GM12878 (cell line): ENCODE measurements around the gene R3HDM2. TPM values are rescaled to one million over a fixed set of nuclear protein-coding genes. Genes with fewer than 3 reads are reported as not detected.

Experiments used
- CHD2 ChIP-seq: IDR thresholded peaks from 2 replicates; pipeline ENCODE4 v1.6.1; 2011; ENCODE audit warnings: low read depth, low read length, improper control_type of control experiment, borderline replicate concordance
- DPF2 ChIP-seq: fragments of 450-650 bp; IDR thresholded peaks from 2 replicates; pipeline ENCODE4 v1.6.1; 2017; ENCODE audit warnings: mild to moderate bottlenecking
- E4F1 ChIP-seq: fragments of 450-650 bp; IDR thresholded peaks from 2 replicates; pipeline ENCODE4 v1.6.1; 2018; ENCODE audit warnings: borderline replicate concordance, mild to moderate bottlenecking; ENCODE audit not compliant: partially characterized antibody
- EGR1 ChIP-seq, 2 experiments: IDR thresholded peaks; 1 replicate in 1 of 2; 2 replicates in 1 of 2; pipeline ENCODE4 v1.6.1; 2011 to 2012; ENCODE audit warnings: low read depth in 2 of 2, low read length in 2 of 2, borderline replicate concordance in 1 of 2, mild to moderate bottlenecking in 1 of 2, moderate library complexity in 1 of 2
- ESRRA ChIP-seq: IDR thresholded peaks from 2 replicates; pipeline ENCODE4 v1.6.1; 2012; ENCODE audit warnings: mild to moderate bottlenecking, low read length, improper control_type of control experiment
- GATAD2B ChIP-seq: fragments of 450-650 bp; conservative IDR thresholded peaks from 2 replicates; pipeline ENCODE4 v1.6.1; 2017; ENCODE audit warnings: low read depth, mild to moderate bottlenecking, moderate library complexity
- HDGF ChIP-seq: fragments of 450-650 bp; IDR thresholded peaks from 2 replicates; pipeline ENCODE4 v1.6.1; 2016; ENCODE audit warnings: antibody characterized with exemption
- IKZF1 ChIP-seq: fragments of 450-650 bp; conservative IDR thresholded peaks from 2 replicates; pipeline ENCODE4 v1.6.1; 2017; ENCODE audit warnings: antibody characterized with exemption, mild to moderate bottlenecking
- MEF2B ChIP-seq: fragments of 450-650 bp; IDR thresholded peaks from 2 replicates; pipeline ENCODE4 v1.6.1; 2018; ENCODE audit warnings: mild to moderate bottlenecking, moderate library complexity; ENCODE audit not compliant: partially characterized antibody, poor library complexity, severe bottlenecking
- MXI1 ChIP-seq: fragments of 150-350 bp; IDR thresholded peaks from 2 replicates; pipeline ENCODE4 v1.6.1; 2011; ENCODE audit warnings: low read depth, mild to moderate bottlenecking, inconsistent platforms, low read length, improper control_type of control experiment
- NR2C1 ChIP-seq: fragments of 450-650 bp; IDR thresholded peaks from 2 replicates; pipeline ENCODE4 v1.6.1; 2017; ENCODE audit warnings: antibody characterized with exemption, mild to moderate bottlenecking, moderate library complexity
- PML ChIP-seq: IDR thresholded peaks from 2 replicates; pipeline ENCODE4 v1.6.1; 2012; ENCODE audit warnings: low read length, inconsistent platforms
- POU2F2 ChIP-seq: IDR thresholded peaks from 3 replicates; pipeline ENCODE4 v1.6.1; 2011; ENCODE audit warnings: low read depth, mild to moderate bottlenecking, low read length, borderline replicate concordance
- RUNX3 ChIP-seq: IDR thresholded peaks from 2 replicates; pipeline ENCODE4 v1.6.1; 2012; ENCODE audit warnings: low read length, inconsistent platforms
- SMAD5 ChIP-seq: IDR thresholded peaks from 2 replicates; pipeline ENCODE4 v1.6.1; 2016; ENCODE audit warnings: antibody characterized with exemption, low read depth
- SP1 ChIP-seq: IDR thresholded peaks from one replicate; pipeline ENCODE4 v1.6.1; 2011; ENCODE audit warnings: low read depth, low read length
- ZNF217 ChIP-seq: fragments of 450-650 bp; IDR thresholded peaks from 2 replicates; pipeline ENCODE4 v1.6.1; 2017; ENCODE audit warnings: antibody characterized with exemption, mild to moderate bottlenecking
- ZSCAN29 ChIP-seq: fragments of 450-650 bp; IDR thresholded peaks from 2 replicates; pipeline ENCODE4 v1.6.1; 2017; ENCODE audit warnings: mild to moderate bottlenecking, moderate library complexity
- polyA plus RNA-seq, 11 experiments: library from polyadenylated mRNA; depleted of rRNA in 4 of 11; unstranded in 6 of 11; stranded (reverse) in 5 of 11; fragments of >200 nt; fragmentation: Nextera tagmentation in 4 of 11; fragmentation: Illumina TruSeq in 1 of 11; extraction: Ambion mirVana in 4 of 11; extraction: Trizol in 1 of 11; gene quantifications; 1 replicate in 1 of 11; 2 replicates in 10 of 11; pipeline versions ENCODE4 v1.2.1 to v1.2.3, GENCODE V29; 2011 to 2016; ENCODE audit warnings: inconsistent platforms in 2 of 11, missing spikeins in 2 of 11, low read depth in 1 of 11
- total RNA-seq, 4 experiments: library from RNA; depleted of rRNA in 3 of 4; stranded (reverse); fragments of >200 nt in 3 of 4; fragmentation: Illumina TruSeq in 1 of 4; extraction: Trizol in 1 of 4; gene quantifications; 2 replicates each; pipeline versions ENCODE4 v1.2.1 to v1.2.3, GENCODE V29; 2013 to 2021
- TF ChIP-seq, protein P1 (sequence below): fragments of 450-650 bp; IDR thresholded peaks from 2 replicates; pipeline ENCODE4 v1.6.1; 2017; ENCODE audit warnings: mild to moderate bottlenecking
- TF ChIP-seq, protein P2 (sequence below): IDR thresholded peaks from 2 replicates; pipeline ENCODE4 v1.6.1; 2011; ENCODE audit warnings: low read depth, low read length, improper control_type of control experiment, borderline replicate concordance
- TF ChIP-seq, protein P3 (sequence below): fragments of 450-650 bp; IDR thresholded peaks from 2 replicates; pipeline ENCODE4 v1.6.1; 2016; ENCODE audit warnings: mild to moderate bottlenecking, moderate library complexity, borderline replicate concordance

R3HDM2 gene
- total and polyA plus RNA-seq, 10 of the 15 experiments (the other 5 are each of a cell fraction or from before 2014, with no cell fraction given) = 4.6 to 26.1 (median 11.2) TPM

DNA sequence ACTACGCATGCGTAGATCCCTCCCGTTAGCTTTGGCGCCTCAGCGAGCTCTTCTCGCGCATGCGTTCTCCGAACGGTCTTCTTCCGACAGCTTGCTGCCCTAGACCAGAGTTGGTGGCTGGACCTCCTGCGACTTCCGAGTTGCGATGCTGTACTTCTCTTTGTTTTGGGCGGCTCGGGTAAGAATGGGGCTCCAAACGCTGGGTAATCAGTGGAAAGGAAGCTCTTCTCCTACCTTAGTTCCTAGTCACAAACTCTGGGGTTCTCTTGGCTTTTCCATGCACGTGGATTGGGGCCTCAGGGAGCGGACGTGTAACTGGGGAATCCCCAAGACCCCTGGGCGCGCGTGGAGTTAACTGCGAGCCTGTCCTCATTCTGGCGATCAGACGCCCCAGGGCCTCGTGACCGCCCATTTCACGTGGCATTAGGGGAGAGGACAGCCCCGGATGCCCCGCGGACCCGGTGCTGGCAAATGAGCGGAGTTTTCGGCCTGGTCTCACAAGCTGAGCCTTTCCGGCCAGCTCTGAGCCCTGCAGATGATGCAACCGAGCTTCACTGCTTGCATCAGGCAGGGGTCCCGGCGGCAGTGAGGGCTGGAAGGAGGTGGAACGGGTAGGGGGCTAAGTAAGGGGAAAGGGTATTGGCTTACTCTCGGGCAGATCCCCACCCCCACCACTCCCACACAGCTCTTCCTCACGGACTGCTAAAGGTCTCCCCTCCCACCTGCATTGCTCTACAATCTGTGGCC, 201.0 kb downstream of the R3HDM2 start, which contains the start of gene SHMT2 (continued):
- TF ChIP-seq NR2C1 (no peak), HDGF (peak; percentile 53; the same call in 1 of the 2 replicates), RUNX3 (no peak), GATAD2B (peak; percentile 67; the same call in 1 of the 2 replicates), E4F1 (no peak), SMAD5 (peak; percentile 67; the same call in 1 of the 2 replicates), PML (peak; percentile 82; the same call in 1 of the 2 replicates), ZSCAN29 (no peak), MEF2B (peak; percentile 28), DPF2 (0 out of 2 replicates have a peak, but pooled peaks have one; percentile 47), SP1 (no peak), POU2F2 (peak; percentile 4; the same call in 1 of the 3 replicates), MXI1 (peak; percentile 72), EGR1 (IDR thresholded peaks at IDR 0.05; ENCODE audit: borderline replicate concordance in 1 of 2, low read depth in 2 of 2, low read length in 2 of 2) (peak in 1 of 2 experiments; percentile 47; a peak in 1 of 3 replicates), IKZF1 (peak; percentile 86), CHD2 (peak; percentile 21; the same call in 1 of the 2 replicates), ZNF217 (no peak), ESRRA (no peak)
- TF ChIP-seq, protein P1, sequence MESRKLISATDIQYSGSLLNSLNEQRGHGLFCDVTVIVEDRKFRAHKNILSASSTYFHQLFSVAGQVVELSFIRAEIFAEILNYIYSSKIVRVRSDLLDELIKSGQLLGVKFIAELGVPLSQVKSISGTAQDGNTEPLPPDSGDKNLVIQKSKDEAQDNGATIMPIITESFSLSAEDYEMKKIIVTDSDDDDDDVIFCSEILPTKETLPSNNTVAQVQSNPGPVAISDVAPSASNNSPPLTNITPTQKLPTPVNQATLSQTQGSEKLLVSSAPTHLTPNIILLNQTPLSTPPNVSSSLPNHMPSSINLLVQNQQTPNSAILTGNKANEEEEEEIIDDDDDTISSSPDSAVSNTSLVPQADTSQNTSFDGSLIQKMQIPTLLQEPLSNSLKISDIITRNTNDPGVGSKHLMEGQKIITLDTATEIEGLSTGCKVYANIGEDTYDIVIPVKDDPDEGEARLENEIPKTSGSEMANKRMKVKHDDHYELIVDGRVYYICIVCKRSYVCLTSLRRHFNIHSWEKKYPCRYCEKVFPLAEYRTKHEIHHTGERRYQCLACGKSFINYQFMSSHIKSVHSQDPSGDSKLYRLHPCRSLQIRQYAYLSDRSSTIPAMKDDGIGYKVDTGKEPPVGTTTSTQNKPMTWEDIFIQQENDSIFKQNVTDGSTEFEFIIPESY = no peak
- TF ChIP-seq, protein P2, sequence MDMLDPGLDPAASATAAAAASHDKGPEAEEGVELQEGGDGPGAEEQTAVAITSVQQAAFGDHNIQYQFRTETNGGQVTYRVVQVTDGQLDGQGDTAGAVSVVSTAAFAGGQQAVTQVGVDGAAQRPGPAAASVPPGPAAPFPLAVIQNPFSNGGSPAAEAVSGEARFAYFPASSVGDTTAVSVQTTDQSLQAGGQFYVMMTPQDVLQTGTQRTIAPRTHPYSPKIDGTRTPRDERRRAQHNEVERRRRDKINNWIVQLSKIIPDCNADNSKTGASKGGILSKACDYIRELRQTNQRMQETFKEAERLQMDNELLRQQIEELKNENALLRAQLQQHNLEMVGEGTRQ = peak; percentile 36
- TF ChIP-seq, protein P3, sequence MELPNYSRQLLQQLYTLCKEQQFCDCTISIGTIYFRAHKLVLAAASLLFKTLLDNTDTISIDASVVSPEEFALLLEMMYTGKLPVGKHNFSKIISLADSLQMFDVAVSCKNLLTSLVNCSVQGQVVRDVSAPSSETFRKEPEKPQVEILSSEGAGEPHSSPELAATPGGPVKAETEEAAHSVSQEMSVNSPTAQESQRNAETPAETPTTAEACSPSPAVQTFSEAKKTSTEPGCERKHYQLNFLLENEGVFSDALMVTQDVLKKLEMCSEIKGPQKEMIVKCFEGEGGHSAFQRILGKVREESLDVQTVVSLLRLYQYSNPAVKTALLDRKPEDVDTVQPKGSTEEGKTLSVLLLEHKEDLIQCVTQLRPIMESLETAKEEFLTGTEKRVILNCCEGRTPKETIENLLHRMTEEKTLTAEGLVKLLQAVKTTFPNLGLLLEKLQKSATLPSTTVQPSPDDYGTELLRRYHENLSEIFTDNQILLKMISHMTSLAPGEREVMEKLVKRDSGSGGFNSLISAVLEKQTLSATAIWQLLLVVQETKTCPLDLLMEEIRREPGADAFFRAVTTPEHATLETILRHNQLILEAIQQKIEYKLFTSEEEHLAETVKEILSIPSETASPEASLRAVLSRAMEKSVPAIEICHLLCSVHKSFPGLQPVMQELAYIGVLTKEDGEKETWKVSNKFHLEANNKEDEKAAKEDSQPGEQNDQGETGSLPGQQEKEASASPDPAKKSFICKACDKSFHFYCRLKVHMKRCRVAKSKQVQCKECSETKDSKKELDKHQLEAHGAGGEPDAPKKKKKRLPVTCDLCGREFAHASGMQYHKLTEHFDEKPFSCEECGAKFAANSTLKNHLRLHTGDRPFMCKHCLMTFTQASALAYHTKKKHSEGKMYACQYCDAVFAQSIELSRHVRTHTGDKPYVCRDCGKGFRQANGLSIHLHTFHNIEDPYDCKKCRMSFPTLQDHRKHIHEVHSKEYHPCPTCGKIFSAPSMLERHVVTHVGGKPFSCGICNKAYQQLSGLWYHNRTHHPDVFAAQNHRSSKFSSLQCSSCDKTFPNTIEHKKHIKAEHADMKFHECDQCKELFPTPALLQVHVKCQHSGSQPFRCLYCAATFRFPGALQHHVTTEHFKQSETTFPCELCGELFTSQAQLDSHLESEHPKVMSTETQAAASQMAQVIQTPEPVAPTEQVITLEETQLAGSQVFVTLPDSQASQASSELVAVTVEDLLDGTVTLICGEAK = no peak
